SW480 (cell line): Measurements from ENCODE around the gene PPP1R12A.

Experiments used
- DNase-seq: peaks from one replicate; pipeline ENCODE4 v3.0.0-alpha.2; 2016; ENCODE audit warnings: low spot score

The PPP1R12A gene

DNA sequence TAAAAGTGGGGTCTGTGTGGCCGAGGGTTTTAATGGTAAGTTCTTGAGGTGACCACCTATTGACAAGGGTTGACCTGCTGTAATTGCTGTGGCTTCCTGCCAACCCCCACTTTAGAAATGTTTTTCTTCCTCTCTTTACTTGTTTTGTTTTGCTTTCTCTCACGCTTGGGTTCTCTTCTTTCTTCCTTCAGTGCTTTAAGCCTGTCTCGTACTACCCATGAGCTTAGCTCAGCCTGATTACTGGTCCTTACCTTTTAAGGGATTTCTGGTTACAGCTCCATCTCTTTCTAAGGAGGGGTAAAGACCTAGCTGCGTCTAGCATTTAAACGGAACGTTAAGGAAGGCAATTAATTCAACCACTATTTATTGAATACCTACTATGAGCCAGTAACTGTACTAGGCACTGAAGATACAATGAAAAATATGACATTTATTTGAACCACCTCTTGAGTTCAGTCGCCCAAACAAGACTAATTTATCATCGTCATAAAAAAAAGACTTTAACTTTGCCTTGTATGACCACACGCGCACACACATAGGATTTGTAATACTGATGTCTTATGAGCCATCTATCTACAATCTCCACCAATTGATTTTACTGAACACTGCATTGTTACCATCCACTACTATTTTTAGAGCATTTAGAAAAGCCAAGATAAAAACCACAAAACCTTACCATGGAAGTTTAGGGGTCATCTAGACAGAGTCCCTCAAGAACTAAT lies 888 bp upstream of the PPP1R12A start:
- DNase-seq = peak; percentile 35

DNA sequence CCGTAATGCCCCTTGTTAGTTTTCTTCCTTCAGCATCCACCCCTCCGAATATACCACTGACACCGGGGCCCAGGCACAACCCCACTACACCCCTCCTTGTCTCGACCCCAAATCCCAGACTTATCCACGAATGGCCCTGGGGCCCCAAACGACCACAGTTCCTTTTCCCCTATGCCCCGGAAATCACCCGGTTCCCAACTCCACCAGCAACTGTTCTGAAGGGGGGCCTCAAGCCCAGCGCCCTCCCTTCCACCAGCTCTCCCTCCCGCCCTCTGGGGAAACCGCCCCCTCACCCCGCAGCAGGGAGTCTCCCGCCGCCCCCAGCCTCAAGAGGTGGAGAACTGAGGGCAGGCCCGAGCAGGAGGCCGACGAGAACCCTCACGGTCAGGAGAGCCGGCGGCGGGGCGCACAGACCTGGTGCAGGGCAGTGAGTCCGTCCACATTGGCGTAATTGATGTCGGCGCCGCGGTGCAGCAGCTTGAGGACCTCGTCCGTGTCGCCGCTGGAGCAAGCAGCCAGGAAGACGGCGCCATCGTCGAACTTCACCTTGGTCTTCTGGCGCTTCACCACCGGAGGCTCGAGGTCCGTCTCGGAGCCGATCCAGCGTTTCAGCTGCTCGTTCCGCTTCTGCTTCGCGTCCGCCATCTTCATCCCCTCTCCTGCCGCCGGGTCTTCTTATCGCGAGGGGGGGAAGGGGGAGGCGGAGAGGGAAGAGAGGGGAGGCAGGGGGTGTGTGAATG lies 446 bp downstream of the PPP1R12A start:
- DNase-seq = no peak

DNA sequence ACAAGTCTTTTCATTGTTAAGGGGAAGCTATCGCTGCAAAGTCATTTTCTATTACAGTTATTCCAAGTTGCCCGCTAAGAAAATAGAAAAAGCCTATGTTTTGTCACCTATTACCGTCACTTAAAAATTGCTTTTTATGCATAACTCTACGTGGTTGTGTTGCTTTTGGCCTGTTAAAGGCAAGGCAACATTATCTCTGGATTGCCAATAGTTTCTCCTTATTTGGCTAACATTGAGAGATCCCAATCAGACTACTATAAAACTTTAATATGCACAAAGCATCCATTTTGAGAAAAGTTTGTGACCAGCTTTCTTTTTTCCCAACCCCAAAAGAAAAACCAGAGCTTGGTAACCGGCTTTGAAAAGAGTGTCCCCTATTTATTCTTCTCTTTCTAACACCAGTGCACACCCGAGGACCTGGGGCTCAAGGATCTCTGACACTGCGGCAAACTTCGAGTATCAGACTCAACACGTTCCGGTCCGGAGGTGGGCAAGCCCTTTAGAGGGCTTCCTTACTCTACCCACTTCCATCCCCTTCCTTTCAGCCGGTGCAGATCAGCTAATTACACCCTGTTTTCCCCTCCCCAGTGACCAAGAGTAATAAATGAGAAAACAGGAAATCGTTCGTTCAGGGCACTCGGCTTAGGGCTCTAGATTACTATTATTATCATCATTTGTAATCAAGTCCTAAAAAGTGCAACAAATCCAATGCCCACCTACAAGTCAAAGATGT lies 1.2 kb downstream of the PPP1R12A start:
- DNase-seq = peak; percentile 4

DNA sequence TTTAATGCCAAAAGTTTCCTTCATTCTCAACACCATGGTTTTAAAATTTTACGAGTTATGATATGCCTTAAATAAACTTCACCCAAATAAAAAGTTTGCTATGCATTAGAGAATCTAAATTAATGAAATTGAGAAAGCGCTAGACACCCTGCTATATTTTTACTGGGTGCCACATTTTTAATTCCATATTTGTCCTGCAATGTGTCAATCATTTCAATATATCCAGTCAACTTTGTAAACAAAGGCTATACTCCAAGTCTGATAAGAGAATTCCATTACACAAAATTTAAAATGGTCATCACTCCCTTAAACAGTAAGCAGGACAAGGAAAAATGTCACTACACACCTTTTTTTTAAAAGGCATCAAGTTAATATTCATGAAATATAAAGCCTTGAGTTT lies 1.9 kb downstream of the PPP1R12A start:
- no peak for DNase-seq

DNA sequence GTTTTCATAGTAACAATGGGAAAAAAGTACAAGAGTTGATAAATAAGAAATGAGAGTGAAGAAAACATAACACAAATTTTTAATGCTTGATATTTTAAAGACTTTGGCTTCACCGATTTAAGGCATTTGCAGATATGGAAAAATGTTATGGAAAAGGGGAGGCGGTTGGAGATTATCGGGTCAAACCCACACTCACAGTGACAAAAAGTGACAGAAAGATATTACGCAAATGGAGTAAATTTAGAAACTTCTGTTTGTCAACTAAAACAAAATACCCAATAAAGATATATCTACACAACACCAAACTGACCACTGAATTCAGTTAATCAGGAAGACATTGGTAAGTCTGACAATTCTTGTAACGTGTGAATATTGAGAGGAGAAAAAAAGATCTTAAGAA lies 2.5 kb downstream of the PPP1R12A start:
- DNase-seq = no peak

DNA sequence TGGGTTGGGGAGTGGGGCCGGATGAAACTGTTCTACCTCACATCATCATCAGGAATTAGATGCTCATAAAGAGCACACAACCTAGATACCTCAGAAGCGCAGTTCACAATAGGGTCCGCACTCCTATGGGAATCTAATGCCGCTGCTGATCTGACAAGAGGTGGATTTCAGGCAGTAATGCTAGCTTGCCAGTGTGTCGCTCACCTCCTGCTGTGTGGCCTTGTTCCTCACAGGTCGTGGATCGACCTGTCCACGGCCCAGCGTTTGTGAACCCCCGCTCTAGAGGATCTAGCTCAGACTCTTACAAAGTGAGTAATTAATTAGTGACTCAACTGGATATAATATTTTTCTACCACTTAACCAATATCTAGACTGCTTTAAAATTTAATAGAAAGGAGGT lies 5.8 kb downstream of the PPP1R12A start:
- no peak for DNase-seq

DNA sequence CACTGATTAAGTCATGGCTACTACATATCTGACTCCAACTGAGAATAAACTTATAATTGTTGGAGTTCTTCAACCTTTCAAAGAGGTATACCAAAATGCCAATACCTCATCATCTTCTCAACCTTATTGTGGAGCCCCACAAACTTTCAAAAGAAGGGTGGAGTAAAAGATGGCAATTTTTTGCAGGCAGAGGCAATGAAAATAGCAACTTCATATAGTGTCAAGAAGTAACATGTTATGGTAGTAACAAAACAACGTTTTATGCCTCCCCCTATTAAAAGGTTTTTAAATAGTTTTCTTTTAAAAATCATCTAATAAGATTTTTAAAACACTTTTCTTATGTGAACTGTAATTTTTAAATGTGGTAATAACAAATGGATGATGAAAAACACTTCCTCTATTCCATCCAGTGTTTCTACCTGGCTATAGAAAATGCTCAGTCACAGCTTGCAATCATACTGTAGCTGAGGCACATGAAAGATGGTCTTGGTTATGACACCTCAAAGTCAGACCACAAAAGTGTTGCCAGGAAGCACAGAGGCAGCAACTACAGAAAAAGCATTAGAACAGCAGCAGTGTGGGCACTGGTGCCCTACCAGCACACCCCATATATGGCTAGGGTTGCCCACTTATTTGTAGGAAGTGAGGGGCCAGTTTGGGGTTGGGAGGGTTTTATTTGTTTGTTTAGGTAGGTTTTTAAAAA lies 7.0 kb downstream of the PPP1R12A start:
- DNase-seq = peak; percentile 7

DNA sequence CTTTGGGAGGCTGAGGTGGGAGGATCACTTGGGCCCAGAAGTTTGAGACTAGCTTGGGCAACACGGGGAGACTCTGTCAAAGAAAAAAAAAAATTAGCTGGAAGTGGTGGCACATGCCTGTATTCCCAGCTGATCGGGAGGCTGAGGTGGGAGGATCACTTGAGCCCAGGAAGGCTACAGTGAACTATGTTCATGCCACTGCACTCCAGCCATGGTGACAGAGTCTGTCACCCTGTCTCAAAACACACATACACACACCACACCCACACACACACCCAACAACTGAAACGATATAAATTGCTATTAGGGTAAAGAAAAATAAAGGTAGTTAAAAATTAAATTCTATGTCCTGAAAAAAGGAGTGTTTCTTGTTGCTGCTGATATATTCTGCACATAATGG lies 7.9 kb downstream of the PPP1R12A start:
- DNase-seq = no peak

DNA sequence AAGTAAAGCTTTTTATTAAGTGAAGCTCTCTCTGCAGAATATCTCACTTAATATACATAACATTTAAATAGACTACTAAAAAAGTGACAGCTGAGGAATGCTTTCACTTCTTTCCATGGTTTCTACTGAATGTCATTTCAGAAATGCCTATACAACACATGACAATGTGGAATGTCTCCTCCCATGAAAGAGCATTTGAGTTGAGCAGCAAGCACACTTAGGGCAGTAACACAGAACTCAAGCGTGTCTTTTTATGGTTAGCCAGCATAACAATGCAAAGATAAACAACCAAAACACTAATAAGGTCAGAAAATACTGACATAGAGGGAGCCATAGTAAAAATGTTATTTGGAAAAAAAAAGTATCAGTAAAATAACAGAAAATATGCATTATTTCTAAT lies 9.4 kb downstream of the PPP1R12A start:
- DNase-seq = no peak

DNA sequence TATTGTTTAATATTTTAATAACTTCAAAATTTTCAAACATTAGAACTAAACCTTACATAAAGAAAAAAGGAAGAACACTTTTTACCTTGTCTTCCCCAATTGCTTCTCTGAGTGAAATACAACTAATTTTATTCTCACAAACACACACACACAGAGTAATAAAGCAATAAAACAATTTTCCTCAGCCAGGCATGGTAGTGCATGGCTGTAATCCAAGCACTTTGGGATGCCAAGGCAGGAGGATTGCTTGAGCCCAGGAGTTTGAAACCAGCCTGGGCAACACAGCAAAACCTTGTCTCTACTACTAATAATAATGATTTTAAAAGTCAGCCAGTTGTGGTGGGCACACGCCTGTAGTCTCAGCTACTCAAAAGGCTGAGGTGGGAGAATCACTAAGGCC lies 13.1 kb downstream of the PPP1R12A start:
- DNase-seq = no peak

DNA sequence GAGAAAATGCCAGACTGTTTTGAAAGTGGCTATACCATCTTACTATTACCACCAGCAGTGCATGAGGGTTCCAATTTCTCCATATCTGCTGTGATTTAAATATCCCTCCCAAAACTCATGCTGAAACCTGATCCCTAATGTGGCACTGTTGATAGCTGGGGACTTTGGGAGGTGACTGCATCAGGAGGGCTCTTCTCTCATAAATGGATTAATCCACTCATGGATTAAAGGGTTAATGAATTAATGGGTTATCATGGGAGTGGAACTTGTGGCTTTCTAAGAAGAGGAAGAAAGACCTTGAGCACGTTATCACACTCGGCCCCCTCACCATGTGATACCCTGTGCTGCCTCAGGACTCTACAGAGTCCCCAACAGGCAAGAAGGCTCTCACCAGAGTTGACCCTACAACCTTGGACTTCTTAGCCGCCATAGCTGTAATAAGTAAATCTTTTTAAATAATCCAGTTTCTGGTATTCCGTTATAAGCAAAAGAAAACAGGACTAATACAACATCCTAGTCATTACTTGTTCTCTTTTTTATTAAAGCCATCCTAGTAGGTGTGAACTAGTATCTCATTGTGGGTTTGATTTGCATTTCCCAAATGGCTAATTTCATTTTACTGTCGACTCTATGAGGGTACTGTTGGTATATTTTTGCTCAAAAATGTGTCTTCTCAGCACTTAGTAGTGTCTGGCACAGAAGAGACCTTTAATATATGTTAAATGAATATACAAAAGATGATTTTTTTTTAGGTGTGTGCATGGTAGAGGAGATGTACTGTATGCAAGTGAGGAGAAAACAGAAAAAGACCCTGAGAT lies 14.3 kb downstream of the PPP1R12A start:
- no peak for DNase-seq

DNA sequence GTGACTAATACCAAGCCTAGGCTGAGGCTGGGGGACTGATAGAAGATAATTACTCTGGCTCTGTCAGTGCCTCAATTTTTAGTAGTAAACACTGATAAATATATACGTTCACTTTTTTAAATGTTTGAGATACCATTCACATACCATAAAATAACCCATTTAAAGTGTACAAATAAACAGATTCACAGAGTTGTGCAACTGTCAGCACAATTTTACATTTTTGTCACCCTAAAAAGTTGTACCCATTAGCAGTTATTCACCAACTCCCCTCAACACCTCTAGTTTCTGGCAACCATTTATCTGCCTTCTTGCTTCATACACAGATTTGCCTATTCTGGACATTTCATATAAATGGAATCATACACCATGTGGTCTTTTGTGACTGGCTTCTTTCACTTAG lies 15.1 kb downstream of the PPP1R12A start:
- DNase-seq = no peak

DNA sequence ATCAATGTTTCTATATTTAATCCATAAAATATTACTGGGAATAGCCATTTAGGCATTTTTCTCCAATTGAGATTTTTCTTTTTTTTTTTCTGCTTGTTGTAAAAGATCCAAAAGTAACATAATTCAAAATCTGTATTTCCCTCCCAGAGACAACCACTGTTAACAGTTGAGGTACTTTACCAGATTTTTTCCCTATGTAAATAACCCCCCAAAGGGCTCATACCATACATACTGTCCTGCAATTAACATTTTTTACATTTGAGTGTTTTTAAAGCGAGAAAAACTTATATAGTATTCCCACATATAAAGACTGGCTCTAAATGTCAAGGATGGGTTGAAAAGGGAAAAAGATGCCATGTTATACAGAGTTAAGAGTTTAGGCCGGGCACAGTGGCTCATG lies 18.1 kb downstream of the PPP1R12A start:
- DNase-seq = no peak

DNA sequence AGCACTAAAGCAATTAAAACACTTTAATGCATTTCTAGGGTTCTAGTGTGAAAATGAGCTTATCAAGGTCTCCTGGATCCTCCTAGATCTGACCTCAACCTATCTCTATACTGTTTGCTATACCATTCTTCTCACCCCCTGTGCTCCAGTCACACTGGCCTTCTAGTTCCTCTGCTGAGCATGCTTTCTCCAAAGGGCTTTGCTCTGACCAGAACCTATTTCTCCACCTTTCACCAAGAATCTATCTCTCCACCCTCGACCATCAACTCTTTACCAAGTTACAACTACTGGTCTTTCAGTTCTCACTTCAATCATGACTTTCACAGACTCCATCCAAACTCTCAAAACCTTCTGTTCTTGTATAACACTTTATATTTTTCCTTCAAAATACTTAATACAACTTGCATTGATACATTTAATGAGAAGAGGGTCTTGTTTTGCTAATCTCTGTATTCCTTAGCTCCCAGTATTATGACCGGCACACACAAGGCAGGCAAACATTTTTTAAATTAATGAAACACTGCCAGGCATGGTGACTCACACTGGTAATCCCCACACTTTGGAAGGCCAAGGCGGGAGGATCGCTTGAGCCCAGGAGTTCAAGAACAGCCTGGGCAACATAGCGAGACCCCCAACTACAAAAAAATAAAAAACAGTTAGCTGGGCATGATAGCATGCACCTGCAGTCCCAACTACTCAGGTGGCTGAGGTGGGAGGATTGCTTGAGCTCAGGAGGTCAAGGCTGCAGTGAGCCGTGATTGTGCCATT lies 22.8 kb downstream of the PPP1R12A start:
- no peak for DNase-seq

DNA sequence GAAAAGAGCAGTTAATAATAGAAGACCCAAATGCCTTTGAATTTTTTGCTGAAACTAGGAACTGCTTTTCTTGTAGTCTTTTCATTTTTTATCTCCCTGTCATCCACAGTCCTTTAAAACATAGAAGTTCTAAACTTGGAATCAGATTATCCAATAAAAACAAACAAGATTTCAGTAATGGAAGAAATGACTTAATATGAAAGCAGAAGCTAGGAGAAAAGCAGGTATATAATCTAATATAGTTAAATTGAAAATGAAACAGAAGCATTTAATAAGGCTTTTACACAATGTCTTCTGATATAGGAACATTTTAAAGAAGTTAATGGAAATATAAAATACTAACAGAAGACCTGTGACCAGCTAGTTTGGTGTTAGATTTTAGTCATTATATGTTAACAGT lies 26.5 kb downstream of the PPP1R12A start:
- DNase-seq = no peak

DNA sequence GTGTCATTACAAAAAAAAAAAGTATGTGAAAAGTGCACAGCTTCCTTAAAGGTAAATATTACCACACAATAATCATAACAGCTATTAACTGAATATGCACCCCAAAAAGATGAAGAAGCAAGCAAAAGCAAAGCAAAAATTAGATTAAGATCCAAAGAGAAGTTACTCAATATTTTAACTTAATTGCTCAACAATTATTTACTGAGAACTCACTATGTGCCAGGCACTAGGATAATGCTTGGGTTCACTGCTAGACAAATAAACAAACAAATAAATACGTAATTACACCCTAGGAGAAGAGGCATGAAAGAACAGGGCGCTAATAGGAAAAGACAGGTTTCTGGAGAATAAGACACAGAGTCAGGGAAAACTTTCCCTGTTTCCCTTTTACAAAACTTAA lies 33.4 kb downstream of the PPP1R12A start:
- no peak for DNase-seq

DNA sequence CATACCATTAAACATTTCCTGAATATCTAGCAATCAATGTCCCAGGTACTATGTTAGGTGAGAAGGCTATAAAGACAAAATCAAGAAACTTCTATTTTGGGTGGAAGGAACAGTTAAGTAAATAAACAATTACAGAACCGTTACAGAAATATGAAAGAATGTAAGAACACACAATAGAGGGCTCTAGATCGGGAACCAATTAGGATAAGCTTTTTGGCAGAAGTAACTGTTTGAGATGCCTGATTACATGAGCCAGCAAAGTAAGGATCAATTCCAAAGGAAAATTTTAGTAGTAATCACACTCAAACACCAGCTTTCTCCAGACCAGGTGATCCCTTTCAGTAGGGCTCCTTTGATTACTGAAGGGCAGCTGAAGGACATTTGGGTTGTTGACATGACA lies 33.9 kb downstream of the PPP1R12A start:
- no peak for DNase-seq

DNA sequence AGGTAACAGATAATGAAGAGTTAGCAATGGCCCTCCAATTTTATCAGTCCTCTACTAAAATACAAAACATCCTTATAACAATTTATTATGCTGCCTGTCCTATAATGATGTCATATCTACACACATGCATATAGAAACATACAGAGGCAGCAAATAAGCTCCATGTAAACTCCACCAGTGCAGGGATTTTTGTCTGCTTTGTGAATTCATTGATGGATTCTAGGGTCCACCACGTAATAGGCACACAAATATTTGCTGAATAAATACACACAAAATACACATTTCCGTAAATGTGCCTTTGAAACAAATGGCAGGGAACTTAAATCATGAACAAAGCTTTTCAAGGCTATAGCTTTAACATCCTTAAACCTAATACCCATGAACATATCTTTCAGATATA lies 34.7 kb downstream of the PPP1R12A start:
- DNase-seq = no peak

DNA sequence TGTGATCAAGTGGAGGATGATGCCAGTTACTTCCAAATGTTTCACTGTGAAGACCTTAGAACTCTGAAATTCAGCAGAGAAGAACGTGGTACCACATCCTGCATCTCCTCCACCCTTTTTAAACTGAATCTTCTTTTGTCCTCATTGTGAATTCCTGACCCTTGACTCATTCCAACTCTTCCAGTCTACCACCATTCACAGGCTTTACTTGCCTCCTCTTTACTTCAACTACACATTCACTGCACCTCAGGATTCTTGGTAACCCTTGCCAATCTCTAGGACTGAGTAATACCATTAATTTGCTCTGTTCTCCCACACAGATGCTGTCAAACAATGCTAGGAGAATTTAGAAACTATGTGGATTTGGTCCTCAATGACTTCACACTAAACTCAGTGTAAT lies 37.3 kb downstream of the PPP1R12A start:
- DNase-seq = peak; percentile 46

DNA sequence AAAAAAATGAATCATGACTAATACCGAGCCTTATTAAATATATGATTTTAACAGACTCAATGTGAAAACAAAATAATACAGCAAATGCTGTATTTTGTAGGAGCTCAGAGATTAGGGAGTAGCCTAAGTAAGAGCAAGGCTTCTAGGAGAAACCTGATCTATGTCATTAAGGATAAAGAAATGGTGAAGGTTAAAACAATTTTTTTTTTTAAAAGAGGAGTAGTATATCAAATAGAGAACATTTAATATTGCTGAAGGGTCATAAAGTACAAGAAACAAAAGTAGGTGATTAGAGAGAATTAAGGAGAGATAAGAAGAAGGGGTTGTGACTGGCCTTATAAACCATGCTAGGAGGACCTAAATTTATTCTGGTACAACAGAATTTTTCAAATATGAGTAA lies 39.1 kb downstream of the PPP1R12A start:
- no peak for DNase-seq

DNA sequence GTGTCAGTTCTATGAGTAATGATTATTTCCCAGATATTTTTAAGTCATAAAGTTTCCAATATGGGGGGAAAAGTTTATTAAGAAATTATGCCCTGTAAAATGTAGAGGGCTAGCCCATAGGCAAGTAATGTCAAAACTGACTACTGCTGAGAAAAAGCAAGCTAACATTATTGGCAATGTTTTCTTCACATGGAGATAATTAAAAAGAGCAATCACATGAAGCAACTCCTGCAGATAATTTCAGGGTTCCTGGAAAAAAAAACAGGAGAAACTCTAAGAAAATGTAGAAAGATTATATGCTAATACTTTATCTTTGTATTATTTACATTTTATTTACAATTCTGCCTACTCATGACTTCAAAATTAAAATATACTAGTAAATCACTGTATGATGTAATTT lies 39.8 kb downstream of the PPP1R12A start:
- no peak for DNase-seq
